ENCODE measurements around the gene INPP4B.

Gene INPP4B

DNA sequence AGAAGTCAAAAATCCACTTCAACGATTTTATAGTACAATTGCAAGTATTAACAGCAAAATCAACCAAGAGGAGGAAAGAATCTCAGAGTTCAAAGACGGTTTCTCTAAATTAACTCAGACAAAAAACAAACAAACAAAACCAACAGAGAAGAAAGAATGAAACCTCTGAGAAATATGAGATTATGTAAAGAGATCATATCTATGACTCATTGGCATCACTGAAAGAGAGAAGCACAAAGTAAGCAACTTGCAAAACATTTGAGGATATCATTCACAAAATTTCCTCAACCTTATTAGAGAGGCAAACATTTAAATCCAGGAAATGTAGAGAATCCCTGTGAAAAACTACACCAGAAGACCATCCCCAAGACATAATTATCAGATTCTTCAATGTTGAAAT, 370.4 kb downstream of the INPP4B start:
- no peak for TF ChIP-seq CTCF (conservative IDR thresholded peaks at IDR 0.05)
- no peak overlapping the region for H3K27ac ChIP-seq

- TF ChIP-seq CTCF (conservative IDR thresholded peaks at IDR 0.05), result no peak
- no peak overlapping the region for H3K27ac ChIP-seq
Measured at GRCh38 chr4:142474398-142475087, 371.6 kb downstream of the INPP4B start.

GRCh38 chr4:142473960-142474338, 372.2 kb downstream of the INPP4B start:
- no peak for TF ChIP-seq CTCF (conservative IDR thresholded peaks at IDR 0.05)
- H3K27ac ChIP-seq, result no peak overlapping the region

- H3K27ac ChIP-seq, result no peak overlapping the region
- TF ChIP-seq CTCF (conservative IDR thresholded peaks at IDR 0.05), result no peak
Measured at GRCh38 chr4:142473218-142473959, 372.7 kb downstream of the INPP4B start.

GRCh38 chr4:142467088-142467487, 379.0 kb downstream of the INPP4B start:
- no peak for TF ChIP-seq CTCF (conservative IDR thresholded peaks at IDR 0.05)
- no peak overlapping the region for H3K27ac ChIP-seq

DNA sequence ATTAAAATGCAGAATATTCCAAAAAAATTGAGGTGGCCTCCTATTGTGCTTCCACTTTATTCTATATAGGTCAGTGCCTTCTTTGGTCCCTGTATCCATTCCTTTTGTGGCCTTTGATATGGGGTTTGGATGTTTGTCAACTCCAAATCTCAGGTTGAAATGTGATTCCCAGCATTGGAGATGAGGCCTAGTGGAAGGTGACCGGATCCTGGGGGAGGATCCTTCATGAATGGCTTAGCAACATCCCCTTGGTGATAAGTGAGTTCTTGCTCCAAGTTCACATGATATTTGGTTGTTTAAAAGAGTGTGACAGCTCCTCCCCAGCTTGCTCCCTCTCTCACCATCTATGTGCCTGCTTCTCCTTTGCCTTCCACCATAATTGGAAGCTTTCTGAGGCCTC, 380.6 kb downstream of the INPP4B start:
- H3K27ac ChIP-seq, result no peak overlapping the region
- no peak for TF ChIP-seq CTCF (conservative IDR thresholded peaks at IDR 0.05)

GRCh38 chr4:142463206-142463605, 382.9 kb downstream of the INPP4B start:
- H3K27ac ChIP-seq, result no peak overlapping the region
- TF ChIP-seq CTCF (conservative IDR thresholded peaks at IDR 0.05), result no peak
